ENCODE data around the gene ZNF598. TPM values are rescaled to one million over a fixed set of nuclear protein-coding genes. Genes with fewer than 3 reads are reported as not detected.

The ZNF598 gene
- total RNA-seq, 1 donor from 2014 or later: 52.7 TPM

- H3K27ac Mint-ChIP-seq: peak overlapping the region; percentile 90
- H3K4me3 Mint-ChIP-seq: no peak overlapping the region
- no peaks in the 10 kb centered on the region for H3K27me3 Mint-ChIP-seq (ENCODE audit: low read depth)
- TF ChIP-seq, protein P1, sequence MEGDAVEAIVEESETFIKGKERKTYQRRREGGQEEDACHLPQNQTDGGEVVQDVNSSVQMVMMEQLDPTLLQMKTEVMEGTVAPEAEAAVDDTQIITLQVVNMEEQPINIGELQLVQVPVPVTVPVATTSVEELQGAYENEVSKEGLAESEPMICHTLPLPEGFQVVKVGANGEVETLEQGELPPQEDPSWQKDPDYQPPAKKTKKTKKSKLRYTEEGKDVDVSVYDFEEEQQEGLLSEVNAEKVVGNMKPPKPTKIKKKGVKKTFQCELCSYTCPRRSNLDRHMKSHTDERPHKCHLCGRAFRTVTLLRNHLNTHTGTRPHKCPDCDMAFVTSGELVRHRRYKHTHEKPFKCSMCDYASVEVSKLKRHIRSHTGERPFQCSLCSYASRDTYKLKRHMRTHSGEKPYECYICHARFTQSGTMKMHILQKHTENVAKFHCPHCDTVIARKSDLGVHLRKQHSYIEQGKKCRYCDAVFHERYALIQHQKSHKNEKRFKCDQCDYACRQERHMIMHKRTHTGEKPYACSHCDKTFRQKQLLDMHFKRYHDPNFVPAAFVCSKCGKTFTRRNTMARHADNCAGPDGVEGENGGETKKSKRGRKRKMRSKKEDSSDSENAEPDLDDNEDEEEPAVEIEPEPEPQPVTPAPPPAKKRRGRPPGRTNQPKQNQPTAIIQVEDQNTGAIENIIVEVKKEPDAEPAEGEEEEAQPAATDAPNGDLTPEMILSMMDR (IDR thresholded peaks at IDR 0.05; ENCODE audit: unreplicated experiment): no peak
- no peak for DNase-seq (ENCODE audit: low spot score in 2 of 2, unreplicated experiment in 2 of 2)
- no peaks in the 10 kb centered on the region for H3K9me3 Mint-ChIP-seq
- H3K4me1 Mint-ChIP-seq: peaks cover 38% of the 10 kb centered on the region
- H3K36me3 Mint-ChIP-seq: no peaks in the 10 kb centered on the region
These were observed 29.8 kb upstream of the ZNF598 start for GRCh38 chr16:2039274-2040031.

GRCh38 chr16:2038382-2039231 is 29.0 kb upstream of the ZNF598 start:
- peak in 1 of 2 experiments; percentile 23 for DNase-seq (ENCODE audit: low spot score in 2 of 2, unreplicated experiment in 2 of 2)
- no peak overlapping the region for H3K4me3 Mint-ChIP-seq
- no peaks in the 10 kb centered on the region for H3K9me3 Mint-ChIP-seq
- H3K4me1 Mint-ChIP-seq: peaks cover 43% of the 10 kb centered on the region
- TF ChIP-seq, protein P1 (IDR thresholded peaks at IDR 0.05; ENCODE audit: unreplicated experiment): no peak
- H3K27me3 Mint-ChIP-seq (ENCODE audit: low read depth): no peaks in the 10 kb centered on the region
- no peaks in the 10 kb centered on the region for H3K36me3 Mint-ChIP-seq
- H3K27ac Mint-ChIP-seq: peak overlapping the region; percentile 98

DNA sequence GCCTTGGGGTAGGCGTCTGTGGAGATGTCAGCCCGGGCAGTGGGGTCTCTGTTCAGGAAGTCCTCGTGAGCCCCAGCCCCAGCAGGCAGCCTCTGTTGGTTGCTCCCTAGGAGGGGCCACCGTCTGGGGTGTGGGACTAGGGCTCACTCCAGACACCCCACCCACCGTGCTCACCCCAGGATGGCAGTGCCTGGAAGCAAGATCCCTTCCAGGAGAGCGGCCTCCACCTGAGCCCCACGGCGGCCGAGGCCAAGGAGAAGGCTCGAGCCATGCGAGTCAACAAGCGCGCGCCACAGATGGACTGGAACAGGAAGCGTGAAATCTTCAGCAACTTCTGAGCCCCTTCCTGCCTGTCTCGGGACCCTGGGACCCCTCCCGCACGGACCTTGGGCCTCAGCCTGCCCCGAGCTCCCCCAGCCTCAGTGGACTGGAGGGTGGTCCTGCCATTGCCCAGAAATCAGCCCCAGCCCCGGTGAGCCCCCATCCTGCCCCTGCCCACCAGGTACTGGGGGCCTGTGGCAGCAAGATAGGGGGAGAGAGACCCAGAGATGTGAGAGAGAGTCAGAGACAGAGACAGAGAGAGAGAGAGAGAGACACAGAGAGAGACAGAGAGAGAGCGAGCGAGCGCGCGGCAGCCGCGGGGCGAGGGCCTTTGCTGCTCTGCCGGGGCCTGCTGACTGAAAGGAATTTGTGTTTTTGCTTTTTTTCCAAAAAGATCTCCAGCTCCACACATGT is 28.2 kb upstream of the ZNF598 start:
- no peak for DNase-seq (ENCODE audit: low spot score in 2 of 2, unreplicated experiment in 2 of 2)
- H3K9me3 Mint-ChIP-seq: no peaks in the 10 kb centered on the region
- no peaks in the 10 kb centered on the region for H3K27me3 Mint-ChIP-seq (ENCODE audit: low read depth)
- H3K4me3 Mint-ChIP-seq: no peak overlapping the region
- no peaks in the 10 kb centered on the region for H3K36me3 Mint-ChIP-seq
- peak overlapping the region; percentile 98 for H3K27ac Mint-ChIP-seq
- peaks cover 40% of the 10 kb centered on the region for H3K4me1 Mint-ChIP-seq
- TF ChIP-seq, protein P1 (IDR thresholded peaks at IDR 0.05; ENCODE audit: unreplicated experiment): no peak

DNA sequence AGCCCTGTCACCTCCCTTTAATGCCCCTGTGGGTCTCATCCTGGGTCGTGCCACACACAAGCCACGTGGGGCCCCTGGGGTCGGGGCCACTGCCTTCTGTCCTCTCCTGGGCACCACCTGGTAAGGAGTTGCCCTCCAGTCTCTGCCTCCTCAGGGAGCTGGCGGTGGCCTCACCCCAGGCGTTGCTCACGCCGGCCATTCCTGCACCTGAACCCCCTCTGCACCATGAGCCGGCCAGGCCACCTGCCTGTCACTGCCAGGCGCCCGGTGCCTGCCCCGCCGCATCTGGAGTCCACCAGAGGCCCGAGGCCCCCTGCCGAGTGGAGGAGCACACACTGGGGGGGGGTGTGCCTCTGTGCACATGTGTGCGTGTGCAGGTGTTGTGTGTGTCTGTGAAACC is 27.5 kb upstream of the ZNF598 start:
- no peak overlapping the region for H3K4me3 Mint-ChIP-seq
- H3K4me1 Mint-ChIP-seq: peaks cover 45% of the 10 kb centered on the region
- H3K9me3 Mint-ChIP-seq: no peaks in the 10 kb centered on the region
- no peaks in the 10 kb centered on the region for H3K36me3 Mint-ChIP-seq
- no peak overlapping the region for H3K27ac Mint-ChIP-seq
- no peak for DNase-seq (ENCODE audit: low spot score in 2 of 2, unreplicated experiment in 2 of 2)
- H3K27me3 Mint-ChIP-seq (ENCODE audit: low read depth): no peaks in the 10 kb centered on the region
- TF ChIP-seq, protein P1 (IDR thresholded peaks at IDR 0.05; ENCODE audit: unreplicated experiment): no peak

DNA sequence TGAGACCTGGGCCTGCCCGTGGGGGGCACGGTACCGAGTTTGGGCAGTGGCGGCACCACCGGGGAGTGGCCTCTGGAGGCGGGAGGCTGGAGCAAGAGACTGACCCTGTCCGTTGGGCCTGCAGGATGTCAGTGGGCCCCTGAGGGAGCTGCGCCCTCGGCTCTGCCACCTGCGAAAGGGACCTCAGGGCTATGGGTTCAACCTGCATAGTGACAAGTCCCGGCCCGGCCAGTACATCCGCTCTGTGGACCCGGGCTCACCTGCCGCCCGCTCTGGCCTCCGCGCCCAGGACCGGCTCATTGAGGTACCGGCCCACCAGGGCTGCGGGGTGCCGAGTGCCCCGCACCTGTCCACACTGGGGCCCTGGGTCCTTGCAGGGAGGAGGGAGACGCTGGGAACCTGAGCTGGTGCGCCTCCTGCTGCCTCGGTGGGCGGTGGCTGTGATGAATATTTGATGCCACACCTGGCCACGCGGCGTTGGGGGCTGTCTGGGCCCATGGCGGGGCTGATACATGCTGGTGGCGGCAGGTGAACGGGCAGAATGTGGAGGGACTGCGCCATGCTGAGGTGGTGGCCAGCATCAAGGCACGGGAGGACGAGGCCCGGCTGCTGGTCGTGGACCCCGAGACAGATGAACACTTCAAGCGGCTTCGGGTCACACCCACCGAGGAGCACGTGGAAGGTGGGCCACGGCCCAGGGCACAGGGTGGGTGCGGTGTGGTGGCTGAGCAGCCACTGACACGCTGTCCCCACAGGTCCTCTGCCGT is 26.8 kb upstream of the ZNF598 start:
- Mint-ChIP-seq H3K4me3 (no peak overlapping the region), H3K27ac (peak overlapping the region; percentile 69), H3K36me3 (no peaks in the 10 kb centered on the region), H3K9me3 (no peaks in the 10 kb centered on the region), H3K4me1 (peaks cover 45% of the 10 kb centered on the region), H3K27me3 (ENCODE audit: low read depth) (no peaks in the 10 kb centered on the region)
- no peak for DNase-seq (ENCODE audit: low spot score in 2 of 2, unreplicated experiment in 2 of 2)
- TF ChIP-seq, protein P1 (IDR thresholded peaks at IDR 0.05; ENCODE audit: unreplicated experiment): no peak

Data from mesothelial cell of epicardium (in vitro differentiated cells).